GM23338 (cell line): Measurements from ENCODE around the gene TBC1D28. TPM values are rescaled to one million over a fixed set of nuclear protein-coding genes. Genes with fewer than 3 reads are reported as not detected.

Experiments
- ATAC-seq: fragments of 200-7000 bp; cut with Tn5 transposase; 3 replicates; pipeline ENCODE4 v1.9.1; 2020
- DNase-seq: peaks from one replicate; pipeline ENCODE4 v3.0.0-alpha.2; 2015; ENCODE audit warnings: low spot score
- H2AFZ ChIP-seq: fragments of 200-600 bp; sonication (generic); 2 replicates; pipeline ENCODE4 v1.8.0; 2016; ENCODE audit warnings: antibody characterized with exemption, mild to moderate bottlenecking, moderate library complexity
- H3F3A ChIP-seq: fragments of 200-600 bp; sonication (generic); replicated peaks from 2 replicates; pipeline ENCODE4 v1.8.0; 2017; ENCODE audit warnings: antibody characterized with exemption, mixed run types, low read depth
- H3K27ac ChIP-seq: fragments of 200-600 bp; sonication (generic); 2 replicates; pipeline ENCODE4 v1.6.1; 2016; ENCODE audit warnings: low read depth
- H3K27me3 ChIP-seq: fragments of 200-600 bp; sonication (generic); 2 replicates; pipeline ENCODE4 v1.8.0; 2016; ENCODE audit warnings: mild to moderate bottlenecking, mixed run types, moderate library complexity; ENCODE audit not compliant: insufficient read depth
- H3K36me3 ChIP-seq: fragments of 200-600 bp; sonication (generic); 2 replicates; pipeline ENCODE4 v1.8.0; 2016; ENCODE audit warnings: mild to moderate bottlenecking; ENCODE audit not compliant: insufficient read depth
- H3K4me1 ChIP-seq: fragments of 200-600 bp; sonication (generic); 2 replicates; pipeline ENCODE4 v1.8.0; 2016; ENCODE audit warnings: mild to moderate bottlenecking, moderate library complexity; ENCODE audit not compliant: insufficient read depth
- H3K4me2 ChIP-seq: fragments of 200-600 bp; sonication (generic); 2 replicates; pipeline ENCODE4 v1.7.1; 2017; ENCODE audit warnings: mixed run types
- H3K4me3 ChIP-seq: fragments of 200-600 bp; sonication (generic); 2 replicates; pipeline ENCODE4 v1.6.1; 2016; ENCODE audit warnings: mixed run types
- H3K79me2 ChIP-seq: fragments of 200-600 bp; sonication (generic); replicated peaks from 2 replicates; pipeline ENCODE4 v1.8.0; 2017; ENCODE audit warnings: mild to moderate bottlenecking; ENCODE audit not compliant: insufficient read depth
- H3K9me2 ChIP-seq: fragments of 200-600 bp; sonication (generic); 2 replicates; pipeline ENCODE4 v1.8.0; 2017; ENCODE audit not compliant: insufficient read depth
- H4K20me1 ChIP-seq: fragments of 200-600 bp; sonication (generic); replicated peaks from 2 replicates; pipeline ENCODE4 v1.8.0; 2017; ENCODE audit warnings: mild to moderate bottlenecking; ENCODE audit not compliant: insufficient read depth
- H3K27ac Mint-ChIP-seq: 2 replicates; pipeline ENCODE4 v1.8.0; 2020; ENCODE audit warnings: inconsistent platforms, mild to moderate bottlenecking, moderate library complexity, mixed read lengths
- H3K27me3 Mint-ChIP-seq: 3 replicates; pipeline ENCODE4 v1.8.0; 2022; ENCODE audit warnings: low read depth, mild to moderate bottlenecking, moderate library complexity, mixed read lengths, inconsistent platforms; ENCODE audit not compliant: insufficient read depth, poor library complexity
- H3K36me3 Mint-ChIP-seq: 3 replicates; pipeline ENCODE4 v1.8.0; 2021; ENCODE audit warnings: low read depth, mild to moderate bottlenecking, inconsistent platforms, moderate library complexity, mixed read lengths
- H3K4me1 Mint-ChIP-seq: 3 replicates; pipeline ENCODE4 v1.8.0; 2020; ENCODE audit warnings: mild to moderate bottlenecking, inconsistent platforms, mixed read lengths
- H3K4me3 Mint-ChIP-seq: 3 replicates; pipeline ENCODE4 v1.8.0; 2021; ENCODE audit warnings: moderate library complexity, mild to moderate bottlenecking, inconsistent platforms, mixed read lengths
- H3K9me3 Mint-ChIP-seq: 3 replicates; pipeline ENCODE4 v1.8.0; 2020; ENCODE audit warnings: moderate library complexity, mild to moderate bottlenecking, inconsistent platforms, mixed read lengths
- CREB1 ChIP-seq: fragments of 250-450 bp; sonication (Bioruptor Pico); IDR thresholded peaks from 2 replicates; pipeline ENCODE4 v1.5.0; 2020; ENCODE audit warnings: low read depth, mild to moderate bottlenecking, moderate library complexity
- EZH2 ChIP-seq: fragments of 200-600 bp; sonication (generic); IDR thresholded peaks from one replicate; pipeline ENCODE4 v1.8.0; 2017; ENCODE audit warnings: antibody characterized with exemption, mild to moderate bottlenecking, low read depth; ENCODE audit not compliant: unreplicated experiment
- EZH2phosphoT487 ChIP-seq: fragments of 200-600 bp; sonication (generic); IDR thresholded peaks from one replicate; pipeline ENCODE4 v1.8.1; 2018; ENCODE audit warnings: antibody characterized with exemption; ENCODE audit not compliant: unreplicated experiment
- JUNB ChIP-seq: IDR thresholded peaks from one replicate; pipeline ENCODE4 v1.6.1; 2016; ENCODE audit warnings: antibody characterized with exemption; ENCODE audit not compliant: unreplicated experiment
- NANOG ChIP-seq: IDR thresholded peaks from 2 replicates; pipeline ENCODE4 v1.6.1; 2016; ENCODE audit warnings: antibody characterized with exemption, borderline replicate concordance
- POLR2AphosphoS5 ChIP-seq: IDR thresholded peaks from 2 replicates; pipeline ENCODE4 v1.6.1; 2016; ENCODE audit warnings: antibody characterized with exemption, low read depth
- STAT1 ChIP-seq: IDR thresholded peaks from one replicate; pipeline ENCODE4 v1.6.1; 2016; ENCODE audit warnings: antibody characterized with exemption; ENCODE audit not compliant: unreplicated experiment
- ZNF114 ChIP-seq: fragments of 250-450 bp; sonication (Bioruptor Pico); IDR thresholded peaks from 2 replicates; pipeline ENCODE4 v1.5.0; 2020; ENCODE audit warnings: mild to moderate bottlenecking, moderate library complexity
- ZNF331 ChIP-seq: fragments of 250-450 bp; sonication (Bioruptor Pico); IDR thresholded peaks from 2 replicates; pipeline ENCODE4 v1.5.0; 2020; ENCODE audit warnings: low read depth, mild to moderate bottlenecking, moderate library complexity
- polyA plus RNA-seq: library from polyadenylated mRNA; unstranded; fragments of >200 nt; fragmentation: Nextera tagmentation; extraction: Ambion mirVana; gene quantifications from 2 replicates; pipeline ENCODE4 v1.2.1, GENCODE V29; 2016
- total RNA-seq: library from RNA; depleted of rRNA; stranded (reverse); fragments of >200 nt; shearing (Covaris generic); gene quantifications from 2 replicates; pipeline ENCODE4 v1.2.3, GENCODE V29; 2014
- TF ChIP-seq, protein P1 (sequence below), 2 experiments: fragments of 200-600 bp in 1 of 2; sonication (generic) in 1 of 2; conservative IDR thresholded peaks; 2 replicates each; pipeline versions ENCODE4 v1.5.1 to v1.6.1; 2016 to 2017; ENCODE audit warnings: antibody characterized with exemption in 2 of 2, low read depth in 2 of 2, mild to moderate bottlenecking in 2 of 2, moderate library complexity in 1 of 2
- TF ChIP-seq, protein P2 (sequence below): IDR thresholded peaks from 2 replicates; pipeline ENCODE4 v1.6.1; 2016; ENCODE audit warnings: antibody characterized with exemption
- TF ChIP-seq, protein P3 (sequence below): fragments of 250-450 bp; sonication (Bioruptor Pico); IDR thresholded peaks from 2 replicates; pipeline ENCODE4 v1.5.0; 2020; ENCODE audit warnings: mild to moderate bottlenecking, moderate library complexity
- TF ChIP-seq, protein P4 (sequence below): IDR thresholded peaks from one replicate; pipeline ENCODE4 v1.6.1; 2018; ENCODE audit warnings: antibody characterized with exemption; ENCODE audit not compliant: unreplicated experiment

Gene TBC1D28
- total and polyA plus RNA-seq, 2 experiments from 2014 or later: not detected

DNA sequence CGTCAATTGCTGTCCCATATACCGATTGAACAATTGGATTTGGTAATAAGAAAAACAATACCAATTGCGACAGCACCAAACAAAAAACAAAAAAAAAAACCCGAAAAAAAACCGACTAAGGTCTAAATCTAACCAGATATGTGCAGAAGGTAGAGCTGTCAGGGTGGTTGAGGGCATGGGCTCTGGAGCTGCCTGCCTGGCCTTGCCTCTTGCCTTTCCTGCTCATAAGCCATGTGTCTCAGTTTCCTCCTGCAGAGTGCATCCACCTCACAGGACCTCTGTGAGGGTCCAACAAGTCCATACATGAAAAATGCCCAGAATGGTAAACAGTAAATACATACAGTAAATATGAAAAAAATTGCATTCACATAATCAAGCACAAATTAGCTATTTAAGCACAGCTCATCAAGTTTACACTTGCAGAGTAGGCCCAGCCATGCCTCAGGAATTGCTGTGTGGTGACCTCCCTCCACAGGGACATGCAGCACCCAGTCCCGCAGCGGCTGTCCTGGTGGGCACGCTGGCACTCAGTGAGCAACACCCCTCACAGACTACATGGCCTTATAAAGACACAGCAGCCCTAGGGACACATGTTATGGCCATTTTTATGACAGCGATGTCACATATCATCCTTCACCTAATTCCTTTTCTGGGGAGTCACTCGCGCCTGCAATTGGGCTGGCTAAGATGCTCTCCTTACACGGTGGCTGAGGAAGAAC lies 17.9 kb downstream of the TBC1D28 start:
- ATAC-seq: no peak
- no peak for DNase-seq
- H3K79me2 ChIP-seq: no peaks in the 10 kb centered on the region
- Mint-ChIP-seq H3K27ac (no peak overlapping the region), H3K9me3 (peaks cover 27% of the 10 kb centered on the region), H3K4me3 (no peak overlapping the region), H3K36me3 (peaks cover 16% of the 10 kb centered on the region), H3K27me3 (no peaks in the 10 kb centered on the region), H3K4me1 (no peaks in the 10 kb centered on the region; the same call in 1 of the 3 replicates)
- peak overlapping the region; percentile 77; the same call in 1 of the 2 replicates for H2AFZ ChIP-seq
- no peak overlapping the region for H3K4me3 ChIP-seq
- no peak overlapping the region; the same call in 1 of the 2 replicates for H3K4me2 ChIP-seq
- no peaks in the 10 kb centered on the region for H3K4me1 ChIP-seq
- H3K36me3 ChIP-seq: no peaks in the 10 kb centered on the region
- no peaks in the 10 kb centered on the region for H3K9me2 ChIP-seq
- H3F3A ChIP-seq: no peaks in the 10 kb centered on the region
- no peak overlapping the region for H3K27ac ChIP-seq
- H3K27me3 ChIP-seq: no peaks in the 10 kb centered on the region
- H4K20me1 ChIP-seq: no peaks in the 10 kb centered on the region
- TF ChIP-seq JUNB (no peak), EZH2phosphoT487 (no peak), EZH2 (no peak), CREB1 (CRISPR knock-in tag) (no peak), NANOG (no peak), POLR2AphosphoS5 (no peak), STAT1 (no peak), ZNF331 (CRISPR knock-in tag) (no peak), ZNF114 (CRISPR knock-in tag) (no peak)
- TF ChIP-seq, protein P1, sequence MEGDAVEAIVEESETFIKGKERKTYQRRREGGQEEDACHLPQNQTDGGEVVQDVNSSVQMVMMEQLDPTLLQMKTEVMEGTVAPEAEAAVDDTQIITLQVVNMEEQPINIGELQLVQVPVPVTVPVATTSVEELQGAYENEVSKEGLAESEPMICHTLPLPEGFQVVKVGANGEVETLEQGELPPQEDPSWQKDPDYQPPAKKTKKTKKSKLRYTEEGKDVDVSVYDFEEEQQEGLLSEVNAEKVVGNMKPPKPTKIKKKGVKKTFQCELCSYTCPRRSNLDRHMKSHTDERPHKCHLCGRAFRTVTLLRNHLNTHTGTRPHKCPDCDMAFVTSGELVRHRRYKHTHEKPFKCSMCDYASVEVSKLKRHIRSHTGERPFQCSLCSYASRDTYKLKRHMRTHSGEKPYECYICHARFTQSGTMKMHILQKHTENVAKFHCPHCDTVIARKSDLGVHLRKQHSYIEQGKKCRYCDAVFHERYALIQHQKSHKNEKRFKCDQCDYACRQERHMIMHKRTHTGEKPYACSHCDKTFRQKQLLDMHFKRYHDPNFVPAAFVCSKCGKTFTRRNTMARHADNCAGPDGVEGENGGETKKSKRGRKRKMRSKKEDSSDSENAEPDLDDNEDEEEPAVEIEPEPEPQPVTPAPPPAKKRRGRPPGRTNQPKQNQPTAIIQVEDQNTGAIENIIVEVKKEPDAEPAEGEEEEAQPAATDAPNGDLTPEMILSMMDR (conservative IDR thresholded peaks at IDR 0.05; ENCODE audit: low read depth in 2 of 2): no peak
- TF ChIP-seq, protein P2, sequence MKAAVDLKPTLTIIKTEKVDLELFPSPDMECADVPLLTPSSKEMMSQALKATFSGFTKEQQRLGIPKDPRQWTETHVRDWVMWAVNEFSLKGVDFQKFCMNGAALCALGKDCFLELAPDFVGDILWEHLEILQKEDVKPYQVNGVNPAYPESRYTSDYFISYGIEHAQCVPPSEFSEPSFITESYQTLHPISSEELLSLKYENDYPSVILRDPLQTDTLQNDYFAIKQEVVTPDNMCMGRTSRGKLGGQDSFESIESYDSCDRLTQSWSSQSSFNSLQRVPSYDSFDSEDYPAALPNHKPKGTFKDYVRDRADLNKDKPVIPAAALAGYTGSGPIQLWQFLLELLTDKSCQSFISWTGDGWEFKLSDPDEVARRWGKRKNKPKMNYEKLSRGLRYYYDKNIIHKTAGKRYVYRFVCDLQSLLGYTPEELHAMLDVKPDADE: no peak
- TF ChIP-seq, protein P3, sequence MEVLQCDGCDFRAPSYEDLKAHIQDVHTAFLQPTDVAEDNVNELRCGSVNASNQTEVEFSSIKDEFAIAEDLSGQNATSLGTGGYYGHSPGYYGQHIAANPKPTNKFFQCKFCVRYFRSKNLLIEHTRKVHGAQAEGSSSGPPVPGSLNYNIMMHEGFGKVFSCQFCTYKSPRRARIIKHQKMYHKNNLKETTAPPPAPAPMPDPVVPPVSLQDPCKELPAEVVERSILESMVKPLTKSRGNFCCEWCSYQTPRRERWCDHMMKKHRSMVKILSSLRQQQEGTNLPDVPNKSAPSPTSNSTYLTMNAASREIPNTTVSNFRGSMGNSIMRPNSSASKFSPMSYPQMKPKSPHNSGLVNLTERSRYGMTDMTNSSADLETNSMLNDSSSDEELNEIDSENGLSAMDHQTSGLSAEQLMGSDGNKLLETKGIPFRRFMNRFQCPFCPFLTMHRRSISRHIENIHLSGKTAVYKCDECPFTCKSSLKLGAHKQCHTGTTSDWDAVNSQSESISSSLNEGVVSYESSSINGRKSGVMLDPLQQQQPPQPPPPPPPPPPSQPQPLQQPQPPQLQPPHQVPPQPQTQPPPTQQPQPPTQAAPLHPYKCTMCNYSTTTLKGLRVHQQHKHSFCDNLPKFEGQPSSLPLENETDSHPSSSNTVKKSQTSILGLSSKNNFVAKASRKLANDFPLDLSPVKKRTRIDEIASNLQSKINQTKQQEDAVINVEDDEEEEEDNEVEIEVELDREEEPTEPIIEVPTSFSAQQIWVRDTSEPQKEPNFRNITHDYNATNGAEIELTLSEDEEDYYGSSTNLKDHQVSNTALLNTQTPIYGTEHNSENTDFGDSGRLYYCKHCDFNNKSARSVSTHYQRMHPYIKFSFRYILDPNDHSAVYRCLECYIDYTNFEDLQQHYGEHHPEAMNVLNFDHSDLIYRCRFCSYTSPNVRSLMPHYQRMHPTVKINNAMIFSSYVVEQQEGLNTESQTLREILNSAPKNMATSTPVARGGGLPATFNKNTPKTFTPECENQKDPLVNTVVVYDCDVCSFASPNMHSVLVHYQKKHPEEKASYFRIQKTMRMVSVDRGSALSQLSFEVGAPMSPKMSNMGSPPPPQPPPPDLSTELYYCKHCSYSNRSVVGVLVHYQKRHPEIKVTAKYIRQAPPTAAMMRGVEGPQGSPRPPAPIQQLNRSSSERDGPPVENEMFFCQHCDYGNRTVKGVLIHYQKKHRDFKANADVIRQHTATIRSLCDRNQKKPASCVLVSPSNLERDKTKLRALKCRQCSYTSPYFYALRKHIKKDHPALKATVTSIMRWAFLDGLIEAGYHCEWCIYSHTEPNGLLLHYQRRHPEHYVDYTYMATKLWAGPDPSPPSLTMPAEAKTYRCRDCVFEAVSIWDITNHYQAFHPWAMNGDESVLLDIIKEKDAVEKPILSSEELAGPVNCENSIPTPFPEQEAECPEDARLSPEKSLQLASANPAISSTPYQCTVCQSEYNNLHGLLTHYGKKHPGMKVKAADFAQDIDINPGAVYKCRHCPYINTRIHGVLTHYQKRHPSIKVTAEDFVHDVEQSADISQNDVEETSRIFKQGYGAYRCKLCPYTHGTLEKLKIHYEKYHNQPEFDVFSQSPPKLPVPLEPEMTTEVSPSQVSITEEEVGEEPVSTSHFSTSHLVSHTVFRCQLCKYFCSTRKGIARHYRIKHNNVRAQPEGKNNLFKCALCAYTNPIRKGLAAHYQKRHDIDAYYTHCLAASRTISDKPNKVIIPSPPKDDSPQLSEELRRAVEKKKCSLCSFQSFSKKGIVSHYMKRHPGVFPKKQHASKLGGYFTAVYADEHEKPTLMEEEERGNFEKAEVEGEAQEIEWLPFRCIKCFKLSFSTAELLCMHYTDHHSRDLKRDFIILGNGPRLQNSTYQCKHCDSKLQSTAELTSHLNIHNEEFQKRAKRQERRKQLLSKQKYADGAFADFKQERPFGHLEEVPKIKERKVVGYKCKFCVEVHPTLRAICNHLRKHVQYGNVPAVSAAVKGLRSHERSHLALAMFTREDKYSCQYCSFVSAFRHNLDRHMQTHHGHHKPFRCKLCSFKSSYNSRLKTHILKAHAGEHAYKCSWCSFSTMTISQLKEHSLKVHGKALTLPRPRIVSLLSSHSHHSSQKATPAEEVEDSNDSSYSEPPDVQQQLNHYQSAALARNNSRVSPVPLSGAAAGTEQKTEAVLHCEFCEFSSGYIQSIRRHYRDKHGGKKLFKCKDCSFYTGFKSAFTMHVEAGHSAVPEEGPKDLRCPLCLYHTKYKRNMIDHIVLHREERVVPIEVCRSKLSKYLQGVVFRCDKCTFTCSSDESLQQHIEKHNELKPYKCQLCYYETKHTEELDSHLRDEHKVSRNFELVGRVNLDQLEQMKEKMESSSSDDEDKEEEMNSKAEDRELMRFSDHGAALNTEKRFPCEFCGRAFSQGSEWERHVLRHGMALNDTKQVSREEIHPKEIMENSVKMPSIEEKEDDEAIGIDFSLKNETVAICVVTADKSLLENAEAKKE (CRISPR knock-in tag): no peak
- TF ChIP-seq, protein P4, sequence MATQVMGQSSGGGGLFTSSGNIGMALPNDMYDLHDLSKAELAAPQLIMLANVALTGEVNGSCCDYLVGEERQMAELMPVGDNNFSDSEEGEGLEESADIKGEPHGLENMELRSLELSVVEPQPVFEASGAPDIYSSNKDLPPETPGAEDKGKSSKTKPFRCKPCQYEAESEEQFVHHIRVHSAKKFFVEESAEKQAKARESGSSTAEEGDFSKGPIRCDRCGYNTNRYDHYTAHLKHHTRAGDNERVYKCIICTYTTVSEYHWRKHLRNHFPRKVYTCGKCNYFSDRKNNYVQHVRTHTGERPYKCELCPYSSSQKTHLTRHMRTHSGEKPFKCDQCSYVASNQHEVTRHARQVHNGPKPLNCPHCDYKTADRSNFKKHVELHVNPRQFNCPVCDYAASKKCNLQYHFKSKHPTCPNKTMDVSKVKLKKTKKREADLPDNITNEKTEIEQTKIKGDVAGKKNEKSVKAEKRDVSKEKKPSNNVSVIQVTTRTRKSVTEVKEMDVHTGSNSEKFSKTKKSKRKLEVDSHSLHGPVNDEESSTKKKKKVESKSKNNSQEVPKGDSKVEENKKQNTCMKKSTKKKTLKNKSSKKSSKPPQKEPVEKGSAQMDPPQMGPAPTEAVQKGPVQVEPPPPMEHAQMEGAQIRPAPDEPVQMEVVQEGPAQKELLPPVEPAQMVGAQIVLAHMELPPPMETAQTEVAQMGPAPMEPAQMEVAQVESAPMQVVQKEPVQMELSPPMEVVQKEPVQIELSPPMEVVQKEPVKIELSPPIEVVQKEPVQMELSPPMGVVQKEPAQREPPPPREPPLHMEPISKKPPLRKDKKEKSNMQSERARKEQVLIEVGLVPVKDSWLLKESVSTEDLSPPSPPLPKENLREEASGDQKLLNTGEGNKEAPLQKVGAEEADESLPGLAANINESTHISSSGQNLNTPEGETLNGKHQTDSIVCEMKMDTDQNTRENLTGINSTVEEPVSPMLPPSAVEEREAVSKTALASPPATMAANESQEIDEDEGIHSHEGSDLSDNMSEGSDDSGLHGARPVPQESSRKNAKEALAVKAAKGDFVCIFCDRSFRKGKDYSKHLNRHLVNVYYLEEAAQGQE: no peak
